ENCODE results near the gene MSI2. TPM values are rescaled to one million over a fixed set of nuclear protein-coding genes. Genes with fewer than 3 reads are reported as not detected.

MSI2 gene
- total and polyA plus RNA-seq, 2 donors (not counting 3 experiments of a cell fraction or from before 2014, with no cell fraction given): 20.9 to 59.3 TPM

DNA sequence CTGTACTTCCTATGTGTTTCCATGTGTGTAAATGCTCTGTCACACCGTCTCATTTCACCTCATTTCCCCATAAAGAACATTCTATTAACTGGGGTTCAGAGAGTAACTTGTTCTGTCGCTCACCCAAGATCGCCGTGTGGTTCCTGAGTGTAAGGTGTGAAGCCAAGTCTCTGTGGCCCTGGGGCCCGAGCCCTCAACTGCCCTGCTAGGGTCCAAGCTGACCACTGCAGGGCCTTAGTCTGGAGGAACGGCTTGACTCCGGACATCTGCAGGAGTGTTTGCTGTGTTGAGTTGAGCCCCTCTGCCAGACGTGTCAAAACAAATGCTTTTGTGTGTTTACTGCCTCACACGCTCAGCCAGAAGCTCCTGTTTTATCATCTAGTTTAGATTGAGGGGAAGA lies 244.7 kb downstream of the MSI2 start:
- intact Hi-C loops (cut with micrococcal nuclease): no loop called here
- H3K4me1 ChIP-seq (ENCODE audit: control insufficient read depth, extremely low read depth, insufficient read depth, low read length): no peaks in the 10 kb centered on the region
- no peak overlapping the region for H3K4me2 ChIP-seq (ENCODE audit: insufficient read depth, low read length)
- no peak for FAIRE-seq
- H3K27me3 ChIP-seq (ENCODE audit: control insufficient read depth in 2 of 2, insufficient read depth in 2 of 2, low read length in 2 of 2): no peaks in the 10 kb centered on the region
- H3K27ac ChIP-seq (ENCODE audit: insufficient read depth, low read depth, low read length): no peak overlapping the region
- no peaks in the 10 kb centered on the region for H3K9me1 ChIP-seq (replicated peaks; ENCODE audit: control insufficient read depth, extremely low read depth, insufficient read depth, low read length)
- H3K36me3 ChIP-seq (ENCODE audit: control insufficient read depth in 2 of 2, extremely low read depth in 1 of 2, insufficient read depth in 2 of 2, low read length in 2 of 2): no peaks in the 10 kb centered on the region
- H3K4me3 ChIP-seq (replicated peaks in 1 of 3; ENCODE audit: insufficient read depth in 1 of 3, low read depth in 1 of 3, low read length in 3 of 3): no peak overlapping the region
- H3K9me3 ChIP-seq (replicated peaks; ENCODE audit: control insufficient read depth, insufficient read depth, low read length): no peaks in the 10 kb centered on the region
- H3K79me2 ChIP-seq (ENCODE audit: control insufficient read depth, insufficient read depth, low read length): no peaks in the 10 kb centered on the region
- dilution Hi-C loops (cut with MboI; ENCODE audit: extremely low pct_ligation_motif_present, low sequenced_read_pairs): no loop called here
- no peak for DNase-seq (ENCODE audit: low read depth, low spot score)
- ChIA-PET CTCF (interaction anchor here (0.6 to 1.6 kb wide), 2 partner anchors 12 to 189 kb away, joined by 3 to 6 read pairs; no protein-coding TSS in a partner anchor), POLR2A (no interaction called here)
- no peak overlapping the region for H3K9ac ChIP-seq (replicated peaks; ENCODE audit: extremely low read depth, insufficient read depth, low read length)
- peaks cover 3% of the 10 kb centered on the region for H4K20me1 ChIP-seq (replicated peaks; ENCODE audit: control insufficient read depth, extremely low read depth, insufficient read depth, low read length)
- no peak overlapping the region for H2AFZ ChIP-seq (ENCODE audit: low read depth, low read length)
- BruUV-seq (replicated peaks): no TSS peak
- TF ChIP-seq MYC (IDR thresholded peaks at IDR 0.05; ENCODE audit: low read depth, low read length) (no peak), EZH2 (IDR thresholded peaks at IDR 0.05; ENCODE audit: borderline replicate concordance, low read depth, low read length, severe bottlenecking) (no peak), GATA2 (IDR thresholded peaks at IDR 0.05; ENCODE audit: insufficient read depth, insufficient read length, low read depth, low read length) (no peak), FOS (IDR thresholded peaks at IDR 0.05; ENCODE audit: borderline replicate concordance, insufficient read depth, low read length) (no peak), POLR2A (IDR thresholded peaks at IDR 0.05; ENCODE audit: low read depth, low read length) (no peak), POLR2AphosphoS5 (IDR thresholded peaks at IDR 0.05; ENCODE audit: insufficient read depth, low read depth, low read length) (no peak), JUN (IDR thresholded peaks at IDR 0.05; ENCODE audit: borderline replicate concordance, insufficient read depth, insufficient read length, low read depth) (no peak)
- TF ChIP-seq, protein P1, sequence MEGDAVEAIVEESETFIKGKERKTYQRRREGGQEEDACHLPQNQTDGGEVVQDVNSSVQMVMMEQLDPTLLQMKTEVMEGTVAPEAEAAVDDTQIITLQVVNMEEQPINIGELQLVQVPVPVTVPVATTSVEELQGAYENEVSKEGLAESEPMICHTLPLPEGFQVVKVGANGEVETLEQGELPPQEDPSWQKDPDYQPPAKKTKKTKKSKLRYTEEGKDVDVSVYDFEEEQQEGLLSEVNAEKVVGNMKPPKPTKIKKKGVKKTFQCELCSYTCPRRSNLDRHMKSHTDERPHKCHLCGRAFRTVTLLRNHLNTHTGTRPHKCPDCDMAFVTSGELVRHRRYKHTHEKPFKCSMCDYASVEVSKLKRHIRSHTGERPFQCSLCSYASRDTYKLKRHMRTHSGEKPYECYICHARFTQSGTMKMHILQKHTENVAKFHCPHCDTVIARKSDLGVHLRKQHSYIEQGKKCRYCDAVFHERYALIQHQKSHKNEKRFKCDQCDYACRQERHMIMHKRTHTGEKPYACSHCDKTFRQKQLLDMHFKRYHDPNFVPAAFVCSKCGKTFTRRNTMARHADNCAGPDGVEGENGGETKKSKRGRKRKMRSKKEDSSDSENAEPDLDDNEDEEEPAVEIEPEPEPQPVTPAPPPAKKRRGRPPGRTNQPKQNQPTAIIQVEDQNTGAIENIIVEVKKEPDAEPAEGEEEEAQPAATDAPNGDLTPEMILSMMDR (IDR thresholded peaks at IDR 0.05; ENCODE audit: extremely low read depth in 1 of 2, insufficient read depth in 1 of 2, low read depth in 1 of 2, low read length in 2 of 2): no peak
- TF ChIP-seq, protein P2, sequence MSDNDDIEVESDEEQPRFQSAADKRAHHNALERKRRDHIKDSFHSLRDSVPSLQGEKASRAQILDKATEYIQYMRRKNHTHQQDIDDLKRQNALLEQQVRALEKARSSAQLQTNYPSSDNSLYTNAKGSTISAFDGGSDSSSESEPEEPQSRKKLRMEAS (IDR thresholded peaks at IDR 0.05; ENCODE audit: insufficient read depth, insufficient read length): no peak

All from endothelial cell of umbilical vein (primary cell).